ENCODE measurements around the gene C10orf67. TPM values are rescaled to one million over a fixed set of nuclear protein-coding genes. Genes with fewer than 3 reads are reported as not detected.

Gene C10orf67
- total RNA-seq, 4 donors from 2014 or later = 0.09 to 0.60 TPM; not detected in 2

DNA sequence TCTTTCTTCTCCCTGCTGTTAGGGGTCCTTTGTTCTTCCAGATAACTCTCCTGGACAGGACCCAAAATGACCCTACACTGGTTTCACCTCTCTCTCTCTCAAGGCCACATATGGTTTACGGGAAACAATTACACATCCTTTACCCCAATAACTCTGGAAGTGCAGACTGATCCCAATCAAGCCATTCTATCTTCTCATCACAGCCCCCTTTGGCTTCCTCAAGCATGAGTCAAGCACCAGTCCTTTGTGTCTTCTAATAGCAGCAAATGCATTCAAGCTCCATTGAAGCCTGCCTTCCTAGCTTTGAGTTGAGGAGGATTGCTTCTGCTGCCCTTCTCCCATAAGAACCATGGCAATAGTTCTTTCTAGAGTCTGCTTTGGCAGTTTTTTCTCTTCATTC lies 20.2 kb downstream of the C10orf67 start:
- TF ChIP-seq, protein P1, sequence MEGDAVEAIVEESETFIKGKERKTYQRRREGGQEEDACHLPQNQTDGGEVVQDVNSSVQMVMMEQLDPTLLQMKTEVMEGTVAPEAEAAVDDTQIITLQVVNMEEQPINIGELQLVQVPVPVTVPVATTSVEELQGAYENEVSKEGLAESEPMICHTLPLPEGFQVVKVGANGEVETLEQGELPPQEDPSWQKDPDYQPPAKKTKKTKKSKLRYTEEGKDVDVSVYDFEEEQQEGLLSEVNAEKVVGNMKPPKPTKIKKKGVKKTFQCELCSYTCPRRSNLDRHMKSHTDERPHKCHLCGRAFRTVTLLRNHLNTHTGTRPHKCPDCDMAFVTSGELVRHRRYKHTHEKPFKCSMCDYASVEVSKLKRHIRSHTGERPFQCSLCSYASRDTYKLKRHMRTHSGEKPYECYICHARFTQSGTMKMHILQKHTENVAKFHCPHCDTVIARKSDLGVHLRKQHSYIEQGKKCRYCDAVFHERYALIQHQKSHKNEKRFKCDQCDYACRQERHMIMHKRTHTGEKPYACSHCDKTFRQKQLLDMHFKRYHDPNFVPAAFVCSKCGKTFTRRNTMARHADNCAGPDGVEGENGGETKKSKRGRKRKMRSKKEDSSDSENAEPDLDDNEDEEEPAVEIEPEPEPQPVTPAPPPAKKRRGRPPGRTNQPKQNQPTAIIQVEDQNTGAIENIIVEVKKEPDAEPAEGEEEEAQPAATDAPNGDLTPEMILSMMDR (IDR thresholded peaks at IDR 0.05) = no peak
- no peak for DNase-seq (ENCODE audit: low spot score)
- no peak for ATAC-seq (ENCODE audit: low FRiP score)

DNA sequence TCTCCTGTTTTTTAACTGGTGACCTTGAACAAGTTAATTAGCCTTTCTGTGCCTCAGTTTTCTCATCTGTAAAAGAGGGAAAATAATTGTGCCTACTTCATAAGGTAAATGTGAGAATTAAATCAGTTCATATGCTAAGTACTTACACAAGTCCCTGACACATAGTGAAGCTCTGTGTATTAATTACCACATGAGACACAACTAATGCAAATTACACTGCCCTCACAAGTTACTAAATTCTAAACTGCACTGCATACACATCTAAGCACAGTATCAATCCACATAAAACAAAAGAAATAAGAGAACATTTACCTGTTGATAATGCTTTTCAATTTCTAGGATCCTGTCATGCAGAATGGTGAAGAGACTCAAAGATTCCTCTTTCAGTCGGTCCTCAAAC lies 22.5 kb downstream of the C10orf67 start:
- ATAC-seq (ENCODE audit: low FRiP score) (no peak), DNase-seq (ENCODE audit: low spot score) (no peak)
- TF ChIP-seq, protein P1 (IDR thresholded peaks at IDR 0.05) = no peak

DNA sequence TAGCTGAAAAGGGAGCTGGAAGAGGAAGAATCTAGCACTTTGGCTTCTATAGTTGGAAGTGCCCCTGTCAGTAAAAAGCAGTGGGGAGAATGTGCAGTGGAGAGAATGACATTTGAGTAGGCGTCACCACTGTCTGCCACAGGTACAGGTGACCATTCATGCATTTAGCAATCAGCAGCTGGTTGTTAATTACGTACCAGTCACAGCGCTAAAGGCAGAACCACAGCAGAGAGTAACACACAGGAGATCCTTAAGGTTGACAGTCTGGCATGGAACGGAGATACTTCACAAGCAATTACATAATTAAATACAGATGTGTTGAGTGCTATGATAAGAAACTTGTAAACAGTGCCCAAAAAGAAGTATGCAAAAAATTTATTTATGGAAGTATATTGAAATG lies 24.8 kb downstream of the C10orf67 start:
- TF ChIP-seq, protein P1 (IDR thresholded peaks at IDR 0.05) = no peak
- DNase-seq (ENCODE audit: low spot score) = no peak
- no peak for ATAC-seq (ENCODE audit: low FRiP score)

DNA sequence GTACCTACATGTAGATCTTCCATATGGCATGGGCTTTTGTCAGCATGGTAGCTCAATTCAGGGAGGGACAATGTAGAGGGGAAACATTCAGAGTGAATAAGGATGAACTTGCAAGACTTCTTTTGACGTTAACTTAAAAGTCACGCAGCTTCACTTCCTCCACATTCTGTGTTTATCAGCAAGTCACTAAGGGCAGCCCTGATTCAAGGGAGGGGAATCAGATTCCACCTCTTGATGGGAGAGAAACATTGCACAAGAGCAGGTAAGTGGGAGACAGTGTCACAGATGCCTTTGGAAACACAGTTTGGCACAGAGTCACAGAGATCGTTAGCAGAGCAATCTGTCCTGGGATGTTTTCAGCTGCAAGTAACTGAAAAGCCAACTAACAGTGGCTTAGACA lies 26.2 kb downstream of the C10orf67 start:
- TF ChIP-seq, protein P1 (IDR thresholded peaks at IDR 0.05) = no peak
- ATAC-seq (ENCODE audit: low FRiP score) = no peak
- no peak for DNase-seq (ENCODE audit: low spot score)

DNA sequence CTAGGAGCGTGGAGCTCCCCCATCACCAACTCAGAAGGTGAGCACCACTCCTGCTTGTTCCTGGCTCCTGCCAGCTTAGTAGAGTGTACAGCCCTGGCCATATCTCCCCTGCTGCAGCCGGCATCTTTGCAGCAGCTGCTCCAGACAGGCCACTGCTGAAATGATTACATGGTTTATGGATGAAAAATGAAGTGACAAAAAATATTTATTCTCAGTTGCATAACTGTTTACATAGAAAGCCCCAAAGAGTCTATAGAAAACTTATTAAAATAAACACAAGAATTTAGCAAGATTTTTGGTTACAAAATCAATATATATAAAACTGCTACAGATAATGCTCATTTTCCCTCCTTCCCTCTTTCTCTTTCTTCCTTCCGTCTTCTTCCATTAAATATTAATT lies 27.2 kb downstream of the C10orf67 start:
- DNase-seq (ENCODE audit: low spot score) (no peak), ATAC-seq (ENCODE audit: low FRiP score) (no peak)
- TF ChIP-seq, protein P1 (IDR thresholded peaks at IDR 0.05) = no peak

DNA sequence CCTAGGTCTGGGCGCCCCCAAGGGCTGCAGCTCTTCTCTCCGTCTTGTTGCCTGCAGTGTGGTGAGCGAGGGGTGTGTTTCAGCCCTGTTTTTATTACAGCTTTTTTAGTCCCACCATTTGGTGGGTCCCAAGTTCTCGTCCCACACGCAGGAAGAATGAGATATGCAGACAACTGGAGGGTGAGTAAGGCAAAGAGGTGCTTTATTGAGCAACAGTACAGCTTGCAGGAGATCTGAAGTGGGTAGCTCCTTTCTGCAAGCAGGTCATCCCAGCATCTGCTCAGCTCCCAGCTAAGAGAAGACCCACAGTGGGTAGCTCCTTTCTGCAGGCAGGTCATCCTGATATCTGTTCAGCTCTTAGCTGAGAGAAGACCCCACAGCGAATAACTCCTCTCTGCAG lies 28.2 kb downstream of the C10orf67 start:
- ATAC-seq (ENCODE audit: low FRiP score) (no peak), DNase-seq (ENCODE audit: low spot score) (no peak)
- TF ChIP-seq, protein P1 (IDR thresholded peaks at IDR 0.05) = no peak

DNA sequence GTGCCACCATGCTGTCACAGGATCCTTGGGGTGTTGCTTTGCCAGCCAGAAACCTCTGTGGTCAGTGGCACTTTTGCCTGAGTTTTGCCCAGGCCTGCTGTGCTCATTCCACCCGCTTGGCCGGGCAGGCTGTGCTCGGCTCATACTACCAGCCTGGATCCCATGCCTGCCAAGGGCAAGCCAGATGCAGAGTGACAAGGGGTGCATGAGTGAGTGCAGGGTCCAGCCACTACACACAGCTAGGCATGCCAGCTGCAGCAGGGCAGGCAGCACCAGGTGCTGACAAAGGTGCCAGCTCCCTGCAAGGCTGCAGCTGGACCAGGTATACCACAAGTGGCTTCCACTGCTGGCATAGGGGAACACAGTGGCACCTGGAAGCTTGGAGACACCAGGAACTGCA lies 28.6 kb downstream of the C10orf67 start:
- ATAC-seq (ENCODE audit: low FRiP score) (no peak), DNase-seq (ENCODE audit: low spot score) (no peak)
- TF ChIP-seq, protein P1 (IDR thresholded peaks at IDR 0.05) = no peak
